CD4-positive, alpha-beta memory T cell (primary cell): ENCODE results near the gene HMSD. TPM values are rescaled to one million over a fixed set of nuclear protein-coding genes. Genes with fewer than 3 reads are reported as not detected.

Experiments used
- CTCF ChIA-PET: fragments of 350-600 bp; sonication (Branson Sonifier 250); formaldehyde crosslinking; loops from one replicate; lab custom pipeline; 2021; ENCODE audit warnings: inconsistent platforms; ENCODE audit not compliant: partially characterized antibody; lab: Charles Lee
- POLR2A ChIA-PET: fragments of 350-600 bp; sonication (Branson Sonifier 250); formaldehyde crosslinking; loops from one replicate; lab custom pipeline; 2021; ENCODE audit not compliant: partially characterized antibody; lab: Charles Lee
- DNase-seq, 5 donors: peaks; one replicate each; pipeline versions ENCODE4 v3.0.0 to v3.0.0-alpha.2; 2020 to 2022; ENCODE audit warnings: mixed read lengths in 1 of 5
- H3K27ac ChIP-seq: one replicate; pipeline ENCODE4 v1.7.0; 2013; ENCODE audit warnings: low read depth, low read length
- H3K27me3 ChIP-seq: 2 replicates; pipeline ENCODE4 v1.7.0; 2013; ENCODE audit warnings: mild to moderate bottlenecking, low read length, moderate library complexity; ENCODE audit not compliant: insufficient read depth
- H3K36me3 ChIP-seq: 2 replicates; pipeline ENCODE4 v1.7.0; 2013; ENCODE audit warnings: mild to moderate bottlenecking, low read length, moderate library complexity; ENCODE audit not compliant: insufficient read depth
- H3K4me1 ChIP-seq: 2 replicates; pipeline ENCODE4 v1.7.0; 2013; ENCODE audit warnings: mild to moderate bottlenecking, low read length, moderate library complexity; ENCODE audit not compliant: insufficient read depth
- H3K4me3 ChIP-seq, 2 donors: one replicate each; pipeline ENCODE4 v1.7.0; 2013; ENCODE audit warnings: low read length in 2 of 2, mild to moderate bottlenecking in 1 of 2
- H3K9me3 ChIP-seq, 2 donors: one replicate each; pipeline ENCODE4 v1.7.0; 2013; ENCODE audit warnings: low read length in 2 of 2, control low read depth in 1 of 2; ENCODE audit not compliant: control insufficient read depth in 1 of 2
- H3K27ac Mint-ChIP-seq, 7 donors: one replicate each; pipeline ENCODE4 v1.8.0; 2020 to 2021; ENCODE audit warnings: mixed read lengths in 7 of 7, mild to moderate bottlenecking in 6 of 7, inconsistent platforms in 3 of 7, moderate library complexity in 3 of 7
- H3K27me3 Mint-ChIP-seq, 2 donors: one replicate each; pipeline ENCODE4 v1.8.0; 2020 to 2021; ENCODE audit warnings: mixed read lengths in 2 of 2
- H3K36me3 Mint-ChIP-seq, 2 donors: one replicate each; pipeline ENCODE4 v1.8.0; 2020 to 2021; ENCODE audit warnings: mixed read lengths in 2 of 2, inconsistent platforms in 1 of 2, mild to moderate bottlenecking in 1 of 2
- H3K4me1 Mint-ChIP-seq, 4 donors: one replicate each; pipeline ENCODE4 v1.8.0; 2020 to 2021; ENCODE audit warnings: mixed read lengths in 4 of 4, mild to moderate bottlenecking in 1 of 4
- H3K4me3 Mint-ChIP-seq, 8 donors: one replicate each; pipeline ENCODE4 v1.8.0; 2020 to 2021; ENCODE audit warnings: mixed read lengths in 8 of 8, mild to moderate bottlenecking in 7 of 8, moderate library complexity in 6 of 8, inconsistent platforms in 3 of 8
- H3K9me3 Mint-ChIP-seq, 8 donors: one replicate each; pipeline ENCODE4 v1.8.0; 2020 to 2021; ENCODE audit warnings: mixed read lengths in 8 of 8, mild to moderate bottlenecking in 5 of 8, inconsistent platforms in 3 of 8, moderate library complexity in 1 of 8
- intact Hi-C: fragments of 100-400 bp; cut with micrococcal nuclease; formaldehyde crosslinking; loops from one replicate; pipeline ENCODE4 v1.15.1; 2023
- polyA plus RNA-seq, 2 donors: library from polyadenylated mRNA; unstranded; fragments of 300-500 nt; fragmentation: Illumina TruSeq; gene quantifications; one replicate each; pipeline ENCODE4 v1.2.3, GENCODE V29; 2021
- total RNA-seq, 2 experiments: library from RNA; stranded (reverse); gene quantifications; one replicate each; pipeline ENCODE4 v1.2.3, GENCODE V29; 2021

HMSD gene
- total and polyA plus RNA-seq, 4 experiments from 2014 or later = 1.8 to 2.2 TPM; not detected in 2

- CTCF ChIA-PET = interaction anchor here (1.0 to 2.7 kb wide), 2 partner anchors 7 to 23 kb away, joined by 5 to 20 read pairs; no protein-coding TSS in a partner anchor
- peaks cover 46 to 66% of the 10 kb centered on the region in 2 donors for H3K36me3 Mint-ChIP-seq
- intact Hi-C loops = no loop called here
Measured at GRCh38 chr18:63986885-63987284, 37.8 kb downstream of the HMSD start.

DNA sequence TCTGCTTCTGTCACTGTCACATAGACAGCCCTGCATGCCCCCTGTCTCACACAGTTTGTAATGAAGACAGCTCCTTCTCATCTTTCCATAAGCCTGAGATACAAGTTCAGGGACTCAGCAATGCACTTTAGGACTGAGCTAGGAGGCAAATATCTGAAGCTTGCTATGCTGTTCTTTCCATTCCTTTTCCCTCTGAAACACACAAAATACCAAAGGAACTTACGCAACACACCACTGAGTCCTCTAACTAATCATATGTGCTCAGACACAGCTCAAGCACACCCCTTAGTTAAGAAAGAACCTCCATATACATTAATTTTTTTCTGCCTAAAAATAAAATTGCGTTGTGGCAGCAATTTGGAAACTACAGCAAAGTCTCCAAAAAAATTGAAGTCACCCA, 38.6 kb downstream of the HMSD start:
- Histone ChIP-seq H3K4me3 (no peak overlapping the region), H3K4me1 (no peaks in the 10 kb centered on the region), H3K27ac (no peak overlapping the region), H3K9me3 (no peaks in the 10 kb centered on the region), H3K36me3 (peaks cover 21% of the 10 kb centered on the region), H3K27me3 (no peaks in the 10 kb centered on the region)
- intact Hi-C loops = no loop called here
- peaks cover 0 to 5% (median 4%) of the 10 kb centered on the region in 4 donors for H3K4me1 Mint-ChIP-seq
- CTCF ChIA-PET = interaction anchor here (0.9 to 1.1 kb wide), 3 partner anchors 12 to 471 kb away, joined by 3 to 5 read pairs (median 4); no protein-coding TSS in a partner anchor
- H3K27me3 Mint-ChIP-seq = no peaks in the 10 kb centered on the region
- no peak for DNase-seq
- no peak overlapping the region for H3K4me3 Mint-ChIP-seq
- H3K27ac Mint-ChIP-seq = peak overlapping the region in 1 of 7 donors; percentile 4
- POLR2A ChIA-PET = no interaction called here
- H3K9me3 Mint-ChIP-seq = peaks cover 0 to 5% (median 0%) of the 10 kb centered on the region in 8 donors
- peaks cover 41 to 57% of the 10 kb centered on the region in 2 donors for H3K36me3 Mint-ChIP-seq

More at GRCh38 chr18:63986885-63987284, 37.8 kb downstream of the HMSD start:
- H3K4me3 Mint-ChIP-seq = no peak overlapping the region
- no peaks in the 10 kb centered on the region for H3K27me3 Mint-ChIP-seq
- H3K27ac ChIP-seq = no peak overlapping the region
- H3K4me1 ChIP-seq = no peaks in the 10 kb centered on the region
- peaks cover 30% of the 10 kb centered on the region for H3K36me3 ChIP-seq
- no peaks in the 10 kb centered on the region for H3K4me1 Mint-ChIP-seq
- H3K27ac Mint-ChIP-seq = no peak overlapping the region
- H3K9me3 ChIP-seq = no peaks in the 10 kb centered on the region
- no peak overlapping the region for H3K4me3 ChIP-seq
- H3K27me3 ChIP-seq = no peaks in the 10 kb centered on the region
- DNase-seq = no peak
- POLR2A ChIA-PET = no interaction called here
- H3K9me3 Mint-ChIP-seq = no peaks in the 10 kb centered on the region

GRCh38 chr18:63992751-63993150, 43.6 kb downstream of the HMSD start:
- Histone ChIP-seq H3K27ac (no peak overlapping the region), H3K9me3 (peaks cover 0 to 11% of the 10 kb centered on the region in 2 donors), H3K4me3 (no peak overlapping the region), H3K27me3 (no peaks in the 10 kb centered on the region), H3K36me3 (no peaks in the 10 kb centered on the region), H3K4me1 (no peaks in the 10 kb centered on the region)
- H3K36me3 Mint-ChIP-seq = peaks cover 16 to 19% of the 10 kb centered on the region in 2 donors
- intact Hi-C loops = no loop called here
- DNase-seq = peak in 3 of 5 donors; percentile 4 to 22 (median 16)
- H3K4me3 Mint-ChIP-seq = no peak overlapping the region
- H3K4me1 Mint-ChIP-seq = peaks cover 0 to 9% (median 8%) of the 10 kb centered on the region in 4 donors
- peak overlapping the region in 1 of 7 donors; percentile 5 for H3K27ac Mint-ChIP-seq
- CTCF ChIA-PET = interaction anchor here (1.0 to 1.8 kb wide), 2 partner anchors 25 to 29 kb away, joined by 4 to 8 read pairs; no protein-coding TSS in a partner anchor
- POLR2A ChIA-PET = no interaction called here
- H3K27me3 Mint-ChIP-seq = peaks cover 0 to 1% of the 10 kb centered on the region in 2 donors
- peaks cover 0 to 30% (median 19%) of the 10 kb centered on the region in 8 donors for H3K9me3 Mint-ChIP-seq

GRCh38 chr18:63994783-63995399, 45.8 kb downstream of the HMSD start:
- Mint-ChIP-seq H3K27ac (no peak overlapping the region), H3K27me3 (peaks cover 1 to 2% of the 10 kb centered on the region in 2 donors), H3K9me3 (peaks cover 0 to 38% (median 19%) of the 10 kb centered on the region in 8 donors), H3K4me3 (no peak overlapping the region), H3K4me1 (peaks cover 0 to 9% (median 8%) of the 10 kb centered on the region in 4 donors), H3K36me3 (peaks cover 8 to 18% of the 10 kb centered on the region in 2 donors)
- Histone ChIP-seq H3K27me3 (no peaks in the 10 kb centered on the region), H3K4me1 (no peaks in the 10 kb centered on the region), H3K27ac (no peak overlapping the region), H3K4me3 (no peak overlapping the region), H3K36me3 (no peaks in the 10 kb centered on the region), H3K9me3 (peaks cover 0 to 11% of the 10 kb centered on the region in 2 donors)
- intact Hi-C loops = loop anchor here (1.0 kb wide), 2 partner anchors 32 to 477 kb away; no protein-coding TSS in a partner anchor
- DNase-seq = peak in 4 of 5 donors; percentile 20 to 36 (median 28)
- ChIA-PET POLR2A (no interaction called here), CTCF (interaction anchor here (0.6 to 5.1 kb wide), 21 partner anchors 9 to 978 kb away, joined by 3 to 56 read pairs (median 5); no protein-coding TSS in a partner anchor)

- Histone ChIP-seq H3K27me3 (no peaks in the 10 kb centered on the region), H3K4me1 (no peaks in the 10 kb centered on the region), H3K4me3 (no peak overlapping the region), H3K27ac (no peak overlapping the region), H3K9me3 (peaks cover 0 to 11% of the 10 kb centered on the region in 2 donors), H3K36me3 (no peaks in the 10 kb centered on the region)
- no peak for DNase-seq
- ChIA-PET CTCF (interaction anchor here (0.9 to 5.1 kb wide), 4 partner anchors 12 to 479 kb away, joined by 3 to 56 read pairs (median 26); no protein-coding TSS in a partner anchor), POLR2A (no interaction called here)
- Mint-ChIP-seq H3K36me3 (peaks cover 3 to 12% of the 10 kb centered on the region in 2 donors), H3K4me3 (no peak overlapping the region), H3K27me3 (peaks cover 2 to 7% of the 10 kb centered on the region in 2 donors), H3K9me3 (peaks cover 0 to 38% (median 19%) of the 10 kb centered on the region in 8 donors), H3K27ac (peak overlapping the region in 1 of 7 donors; percentile 33), H3K4me1 (peaks cover 0 to 9% (median 8%) of the 10 kb centered on the region in 4 donors)
- intact Hi-C loops = no loop called here
Measured at GRCh38 chr18:63997041-63997440, 47.9 kb downstream of the HMSD start.

GRCh38 chr18:63997606-63998005, 48.5 kb downstream of the HMSD start:
- Mint-ChIP-seq H3K4me1 (peaks cover 0 to 6% (median 5%) of the 10 kb centered on the region in 4 donors), H3K36me3 (peaks cover 3 to 10% of the 10 kb centered on the region in 2 donors), H3K27me3 (peaks cover 3 to 7% of the 10 kb centered on the region in 2 donors), H3K4me3 (no peak overlapping the region), H3K9me3 (peaks cover 0 to 38% (median 18%) of the 10 kb centered on the region in 8 donors), H3K27ac (no peak overlapping the region)
- Histone ChIP-seq H3K9me3 (peaks cover 0 to 11% of the 10 kb centered on the region in 2 donors), H3K27me3 (no peaks in the 10 kb centered on the region), H3K4me1 (no peaks in the 10 kb centered on the region), H3K36me3 (no peaks in the 10 kb centered on the region), H3K4me3 (no peak overlapping the region), H3K27ac (no peak overlapping the region)
- ChIA-PET POLR2A (no interaction called here), CTCF (interaction anchor here (0.9 to 5.1 kb wide), 3 partner anchors 19 to 480 kb away, joined by 3 to 56 read pairs (median 36); no protein-coding TSS in a partner anchor)
- no peak for DNase-seq
- intact Hi-C loops = no loop called here

GRCh38 chr18:63999871-64000270, 50.8 kb downstream of the HMSD start:
- ChIA-PET POLR2A (no interaction called here), CTCF (interaction anchor here (1.1 kb wide), 1 partner anchor 20 kb away, joined by 3 read pairs; no protein-coding TSS in a partner anchor)
- Histone ChIP-seq H3K4me3 (no peak overlapping the region), H3K36me3 (no peaks in the 10 kb centered on the region), H3K9me3 (peaks cover 0 to 11% of the 10 kb centered on the region in 2 donors), H3K4me1 (no peaks in the 10 kb centered on the region), H3K27ac (no peak overlapping the region), H3K27me3 (no peaks in the 10 kb centered on the region)
- H3K36me3 Mint-ChIP-seq = peaks cover 3 to 13% of the 10 kb centered on the region in 2 donors
- H3K4me1 Mint-ChIP-seq = no peaks in the 10 kb centered on the region
- peaks cover 0 to 37% (median 21%) of the 10 kb centered on the region in 8 donors for H3K9me3 Mint-ChIP-seq
- H3K27ac Mint-ChIP-seq = no peak overlapping the region
- peaks cover 7 to 13% of the 10 kb centered on the region in 2 donors for H3K27me3 Mint-ChIP-seq
- intact Hi-C loops = no loop called here
- no peak for DNase-seq
- H3K4me3 Mint-ChIP-seq = no peak overlapping the region
